Effector memory CD4-positive, alpha-beta T cell (primary cell): ENCODE measurements around the gene BMP8B.
"Not testable (repeated sequence)": the region's sequence is repeated elsewhere in the genome, so short reads cannot be mapped to it uniquely, and the experiment has no call there.

Experiments
- DNase-seq, 3 donors: peaks; one replicate each; pipeline ENCODE4 v3.0.0-alpha.2; 2020
- H3K27ac ChIP-seq: 2 replicates; pipeline ENCODE4 v1.7.0; 2013; ENCODE audit warnings: mild to moderate bottlenecking, low read length, moderate library complexity; ENCODE audit not compliant: insufficient read depth, poor library complexity, severe bottlenecking
- H3K27me3 ChIP-seq: replicated peaks from 2 replicates; pipeline ENCODE4 v1.7.0; 2013; ENCODE audit warnings: mild to moderate bottlenecking, low read length; ENCODE audit not compliant: insufficient read depth, control insufficient read depth, poor library complexity, severe bottlenecking
- H3K36me3 ChIP-seq: 2 replicates; pipeline ENCODE4 v1.7.0; 2013; ENCODE audit warnings: mild to moderate bottlenecking, low read length, moderate library complexity; ENCODE audit not compliant: control insufficient read depth, insufficient read depth
- H3K4me1 ChIP-seq: 2 replicates; pipeline ENCODE4 v1.7.0; 2013; ENCODE audit warnings: low read length, mild to moderate bottlenecking; ENCODE audit not compliant: control insufficient read depth, insufficient read depth, poor library complexity, severe bottlenecking
- H3K4me3 ChIP-seq: 2 replicates; pipeline ENCODE4 v1.7.0; 2013; ENCODE audit warnings: low read length, low read depth, mild to moderate bottlenecking; ENCODE audit not compliant: insufficient read depth, poor library complexity, severe bottlenecking
- H3K9me3 ChIP-seq: 2 replicates; pipeline ENCODE4 v1.7.0; 2013; ENCODE audit warnings: mild to moderate bottlenecking, low read length, moderate library complexity; ENCODE audit not compliant: control insufficient read depth

BMP8B gene

DNA sequence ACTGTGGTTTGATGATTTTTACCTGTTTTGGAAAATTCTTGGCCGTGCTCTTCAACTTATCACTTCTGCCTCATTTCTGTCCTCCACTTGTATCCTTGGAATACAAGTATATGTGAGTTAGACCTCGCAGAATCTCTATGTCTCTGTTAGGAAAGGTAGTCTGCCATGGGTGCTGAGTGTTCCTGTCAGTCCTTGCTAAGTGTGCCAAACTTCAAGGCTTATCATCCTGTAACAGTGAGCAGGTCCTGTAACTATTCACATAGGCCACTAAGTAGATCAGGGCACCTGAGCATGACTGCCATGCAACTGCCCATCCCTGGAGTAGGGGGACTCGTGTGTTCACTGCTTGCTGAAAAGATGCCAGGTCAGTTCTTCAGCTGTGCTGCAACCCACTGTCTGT, 24.2 kb upstream of the BMP8B start:
- Histone ChIP-seq H3K4me3 (no peak overlapping the region), H3K9me3 (no peaks in the 10 kb centered on the region), H3K4me1 (no peaks in the 10 kb centered on the region), H3K27me3 (no peaks in the 10 kb centered on the region), H3K36me3 (no peaks in the 10 kb centered on the region), H3K27ac (no peak overlapping the region)
- no peak for DNase-seq

- H3K4me1 ChIP-seq: no peaks in the 10 kb centered on the region
- H3K27me3 ChIP-seq: no peaks in the 10 kb centered on the region
- no peaks in the 10 kb centered on the region for H3K36me3 ChIP-seq
- no peaks in the 10 kb centered on the region for H3K9me3 ChIP-seq
- H3K27ac ChIP-seq: no peak overlapping the region
- no peak for DNase-seq
- H3K4me3 ChIP-seq: no peak overlapping the region
Measured at GRCh38 chr1:39808784-39809517, 20.3 kb upstream of the BMP8B start.

DNA sequence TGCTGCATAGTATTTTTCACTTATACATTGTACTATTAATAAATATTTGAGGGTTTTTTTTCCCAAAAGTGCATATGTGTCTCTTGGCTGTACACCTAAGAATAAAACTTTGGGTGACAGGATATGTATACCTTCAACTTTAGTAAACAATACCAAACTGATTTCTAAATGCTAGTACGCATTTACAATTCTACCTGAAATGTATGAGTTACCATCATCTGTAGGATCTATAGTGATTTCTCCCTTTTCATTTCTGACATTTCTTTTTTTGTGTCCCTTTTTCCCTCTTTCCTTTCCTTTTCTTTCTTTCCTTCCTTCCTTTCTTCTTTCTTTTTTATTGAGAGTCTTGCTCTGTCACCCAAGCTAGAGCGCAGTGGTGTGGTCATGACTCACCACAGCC, 16.7 kb upstream of the BMP8B start:
- no peaks in the 10 kb centered on the region for H3K4me1 ChIP-seq

DNA sequence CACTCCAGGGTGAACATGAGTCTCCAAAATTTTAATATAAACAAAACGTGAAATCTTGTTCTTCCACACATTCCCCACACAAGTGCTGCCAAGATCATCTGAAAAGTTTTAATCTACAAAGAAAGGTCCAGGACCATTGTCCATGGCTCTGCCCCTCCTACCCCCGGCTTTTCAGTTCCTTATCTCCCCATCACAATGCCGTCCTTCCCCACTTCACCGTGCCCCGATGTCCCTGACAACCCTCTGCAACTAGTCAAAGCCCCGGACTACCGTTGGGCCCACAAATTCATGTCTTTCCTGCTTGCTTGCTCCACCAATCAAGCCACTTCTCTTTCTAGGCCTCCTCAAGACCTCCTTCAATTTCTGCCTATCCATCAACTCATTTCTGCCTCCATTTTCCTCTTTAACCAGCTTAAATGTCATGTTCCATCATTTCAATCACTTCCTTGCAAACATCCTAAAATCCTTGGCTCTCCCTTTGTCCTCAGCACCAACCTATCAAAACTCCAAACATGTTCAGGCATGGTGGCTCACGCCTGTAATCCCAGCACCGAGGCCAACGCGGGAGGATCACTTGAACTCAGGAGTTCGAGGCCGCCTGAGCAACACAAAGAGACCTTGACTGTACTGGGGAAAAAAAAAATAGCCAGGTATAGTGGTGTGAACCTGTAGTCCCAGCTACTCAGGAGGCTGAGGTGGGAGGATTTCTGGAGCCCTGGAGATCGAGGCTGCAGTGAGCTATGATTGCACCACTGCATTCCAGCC, 14.0 kb upstream of the BMP8B start:
- Histone ChIP-seq H3K36me3 (no peaks in the 10 kb centered on the region), H3K9me3 (no peaks in the 10 kb centered on the region), H3K27me3 (no peaks in the 10 kb centered on the region), H3K4me3 (no peak overlapping the region), H3K4me1 (peaks cover 3% of the 10 kb centered on the region), H3K27ac (no peak overlapping the region)
- no peak for DNase-seq

More for the DNA sequence above, 16.7 kb upstream of the BMP8B start:
- Histone ChIP-seq H3K9me3 (no peaks in the 10 kb centered on the region), H3K27me3 (no peaks in the 10 kb centered on the region), H3K27ac (no peak overlapping the region), H3K36me3 (no peaks in the 10 kb centered on the region), H3K4me3 (no peak overlapping the region)
- DNase-seq: no peak

DNA sequence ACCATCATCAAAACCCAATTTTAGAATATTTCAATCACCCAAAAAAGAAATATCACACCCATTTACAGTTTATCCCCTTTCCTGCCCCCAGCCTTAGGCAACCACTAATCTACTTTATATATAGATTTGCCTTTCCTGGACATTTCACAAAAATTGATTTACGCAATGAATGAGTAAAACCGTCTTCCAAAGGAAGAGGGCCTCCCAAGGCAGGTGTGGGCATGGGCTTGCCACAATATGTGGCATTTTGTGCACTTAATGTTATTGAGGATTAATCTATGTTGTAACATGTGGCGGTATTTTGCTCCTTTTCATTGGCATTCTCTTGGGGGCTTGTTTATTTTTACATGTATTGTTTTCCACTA, 11.8 kb upstream of the BMP8B start:
- Histone ChIP-seq H3K36me3 (no peaks in the 10 kb centered on the region), H3K4me3 (no peak overlapping the region), H3K27me3 (no peaks in the 10 kb centered on the region), H3K27ac (no peak overlapping the region), H3K9me3 (no peaks in the 10 kb centered on the region), H3K4me1 (peaks cover 3% of the 10 kb centered on the region)
- no peak for DNase-seq

DNA sequence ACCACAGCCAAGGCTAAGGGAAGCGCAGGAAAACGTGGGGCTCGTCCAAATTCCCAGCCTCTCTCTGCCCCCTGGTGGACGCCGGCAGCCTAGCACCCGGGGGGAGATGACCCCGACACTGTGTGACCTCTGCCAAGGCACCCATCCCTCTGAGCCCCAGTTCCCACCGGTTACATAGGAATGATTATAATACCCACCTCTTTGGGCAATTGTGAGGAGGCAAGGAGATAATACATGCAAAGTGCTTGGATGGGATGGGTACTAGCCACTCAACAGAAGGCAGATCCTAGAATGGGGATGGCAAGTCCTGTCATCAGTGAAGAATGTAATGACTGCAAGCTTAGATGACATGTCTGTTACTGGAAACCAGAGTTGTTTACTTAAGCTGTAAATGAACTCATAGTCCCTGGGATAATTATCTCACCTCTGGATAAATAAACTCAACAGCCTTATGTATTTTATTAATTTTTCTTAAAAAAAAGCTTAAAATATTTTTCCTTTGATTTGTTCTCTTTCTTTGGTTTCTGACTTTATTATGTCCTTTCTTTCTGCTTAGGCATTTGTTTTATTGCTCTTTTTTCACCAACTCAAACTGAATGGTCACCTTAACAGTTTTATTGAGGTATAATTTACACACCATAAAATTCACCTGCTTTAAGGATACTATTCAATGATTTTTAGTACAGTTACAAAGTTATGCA, 11.3 kb upstream of the BMP8B start:
- Histone ChIP-seq H3K36me3 (no peaks in the 10 kb centered on the region), H3K27ac (peak overlapping the region; percentile 64), H3K27me3 (no peaks in the 10 kb centered on the region), H3K4me1 (peaks cover 3% of the 10 kb centered on the region), H3K4me3 (peak overlapping the region; percentile 37), H3K9me3 (no peaks in the 10 kb centered on the region)
- peak; percentile 33 to 60 (median 39) for DNase-seq

DNA sequence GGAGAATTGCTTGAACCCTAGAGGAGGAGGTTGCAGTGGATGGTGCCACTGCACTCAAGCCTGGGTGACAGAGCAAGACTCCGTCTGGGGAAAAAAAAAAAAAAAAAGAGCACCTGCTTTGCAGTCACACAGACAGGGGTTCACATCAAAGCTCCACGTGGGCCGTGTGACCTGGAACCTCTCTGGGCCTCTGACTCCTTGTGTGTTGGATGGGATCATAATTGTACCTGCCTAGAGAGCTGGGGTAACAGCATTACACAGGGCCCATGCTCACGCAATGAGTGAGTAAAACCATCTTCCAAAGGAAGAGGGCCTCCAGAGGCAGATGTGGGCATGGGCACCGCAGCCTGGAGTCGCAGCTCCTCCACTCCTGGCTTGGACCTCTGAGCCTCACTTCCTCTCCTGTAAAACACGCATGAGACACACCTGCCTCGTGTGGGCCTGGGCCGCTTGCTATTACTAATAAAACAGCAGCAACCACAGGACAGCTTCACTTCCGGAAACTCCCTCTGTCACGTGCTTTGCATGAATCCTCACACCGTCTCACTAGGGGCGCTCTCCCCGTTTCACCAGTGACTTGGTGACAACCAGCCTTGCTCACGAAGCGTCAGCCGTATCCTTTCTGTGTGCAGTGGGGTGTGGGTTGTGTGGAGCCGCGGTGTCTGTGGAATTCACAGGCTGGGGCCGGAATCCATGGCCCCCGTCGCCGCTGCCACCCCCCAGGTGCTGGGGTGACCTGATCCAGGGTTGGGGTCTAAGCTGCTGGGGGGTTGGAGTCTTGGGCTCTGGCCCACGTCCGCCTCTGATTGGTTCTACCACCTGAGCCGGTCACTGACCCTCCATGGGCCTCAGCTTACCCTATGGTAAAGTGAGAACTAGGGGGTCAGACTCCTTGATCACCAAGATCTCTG, 10.4 kb upstream of the BMP8B start:
- H3K9me3 ChIP-seq, H3K27me3 ChIP-seq, H3K36me3 ChIP-seq, H3K4me1 ChIP-seq: not testable (repeated sequence)
- peak; percentile 81 to 88 (median 85) for DNase-seq
- H3K27ac ChIP-seq: peak overlapping the region; percentile 64
- H3K4me3 ChIP-seq: peak overlapping the region; percentile 37

DNA sequence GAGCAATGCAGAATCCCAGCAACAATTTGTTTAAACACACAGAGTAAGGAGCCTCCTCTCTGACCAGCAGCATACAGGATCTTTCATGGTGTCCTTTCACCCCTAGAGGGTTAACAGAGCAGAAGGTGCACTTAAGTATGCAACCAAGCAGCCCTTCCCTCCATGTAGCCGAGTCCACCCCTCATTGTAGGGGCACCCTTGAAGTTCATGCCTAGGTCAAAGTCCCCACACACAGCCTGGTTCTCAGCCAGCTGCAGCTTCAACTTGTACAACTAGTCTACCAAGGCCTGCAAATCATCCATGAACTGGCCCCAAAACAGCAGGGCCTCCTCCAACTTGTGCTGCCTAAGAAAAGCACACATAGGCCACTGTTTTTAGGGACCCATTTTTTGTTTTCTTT, 7.0 kb upstream of the BMP8B start:
- H3K4me1 ChIP-seq: peaks cover 6% of the 10 kb centered on the region
- H3K36me3 ChIP-seq: no peaks in the 10 kb centered on the region
- DNase-seq: no peak
- H3K27ac ChIP-seq: no peak overlapping the region
- no peak overlapping the region for H3K4me3 ChIP-seq
- no peaks in the 10 kb centered on the region for H3K9me3 ChIP-seq
- H3K27me3 ChIP-seq: no peaks in the 10 kb centered on the region

DNA sequence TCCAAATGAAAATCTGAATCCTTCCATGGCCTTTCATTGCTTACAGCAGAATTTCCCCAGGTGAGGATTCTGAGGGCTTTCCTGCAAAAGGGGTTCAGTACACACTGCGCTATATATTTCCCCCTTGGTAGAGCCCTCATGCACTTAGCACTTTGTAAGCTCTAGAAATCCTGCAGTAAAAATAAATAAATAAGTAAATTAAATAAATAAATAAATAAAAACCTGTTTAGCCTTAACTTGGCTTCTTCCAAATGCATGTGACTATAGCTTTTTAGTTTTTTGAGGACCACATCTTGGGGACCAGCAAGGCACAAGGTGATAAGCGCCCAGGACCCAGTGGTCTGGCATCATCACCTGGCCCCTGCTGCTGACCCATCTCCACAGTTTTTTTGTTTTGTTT, 3.2 kb upstream of the BMP8B start:
- no peak overlapping the region for H3K27ac ChIP-seq
- DNase-seq: no peak
- no peaks in the 10 kb centered on the region for H3K27me3 ChIP-seq
- H3K4me3 ChIP-seq: no peak overlapping the region
- no peaks in the 10 kb centered on the region for H3K9me3 ChIP-seq
- no peaks in the 10 kb centered on the region for H3K36me3 ChIP-seq
- H3K4me1 ChIP-seq: peaks cover 5% of the 10 kb centered on the region
